Urinary bladder (tissue), 4 donors: ENCODE measurements around the gene NRDC. TPM values are rescaled to one million over a fixed set of nuclear protein-coding genes. Genes with fewer than 3 reads are reported as not detected.

Experiments
- DNase-seq: peaks from one replicate; pipeline ENCODE4 v3.0.0-alpha.2; 2015; ENCODE audit errors: extremely low spot score
- H3K27ac ChIP-seq: one replicate; pipeline ENCODE4 v1.5.1; 2013; ENCODE audit warnings: low read depth, mild to moderate bottlenecking, moderate library complexity
- H3K36me3 ChIP-seq: one replicate; pipeline ENCODE4 v1.6.1; 2013; ENCODE audit warnings: mild to moderate bottlenecking, moderate library complexity; ENCODE audit not compliant: insufficient read depth
- H3K4me1 ChIP-seq: one replicate; pipeline ENCODE4 v1.6.1; 2013; ENCODE audit warnings: mild to moderate bottlenecking, moderate library complexity; ENCODE audit not compliant: insufficient read depth
- H3K4me3 ChIP-seq: one replicate; pipeline ENCODE4 v1.5.1; 2013; ENCODE audit warnings: low read depth, low read length
- WGBS: extraction: QIAGEN DNeasy Blood & Tissue Kit; methylation state at CpG from one replicate; pipeline ENCODE4 v1.1.7; 2013; 5-methylcytosine and 5-hydroxymethylcytosine counted together
- polyA plus RNA-seq: library from polyadenylated mRNA; stranded (reverse); fragments of 200-250 nt; gene quantifications from one replicate; pipeline ENCODE4 v1.2.3, GENCODE V29; 2013
- small RNA-seq: library from RNA; depleted of rRNA; stranded (forward); fragments of <200 nt; gene quantifications from one replicate; pipeline ENCODE3, GENCODE V24; 2014
- total RNA-seq: library from RNA; depleted of rRNA; stranded (reverse); fragments of >200 nt; gene quantifications from one replicate; pipeline ENCODE4 v1.2.3, GENCODE V29; 2014
- donor health status: healthy with polysubstance abuse.
- donor health status: healthy.

Gene NRDC
- total and polyA plus RNA-seq, 2 donors: 62.3 to 108 TPM

DNA sequence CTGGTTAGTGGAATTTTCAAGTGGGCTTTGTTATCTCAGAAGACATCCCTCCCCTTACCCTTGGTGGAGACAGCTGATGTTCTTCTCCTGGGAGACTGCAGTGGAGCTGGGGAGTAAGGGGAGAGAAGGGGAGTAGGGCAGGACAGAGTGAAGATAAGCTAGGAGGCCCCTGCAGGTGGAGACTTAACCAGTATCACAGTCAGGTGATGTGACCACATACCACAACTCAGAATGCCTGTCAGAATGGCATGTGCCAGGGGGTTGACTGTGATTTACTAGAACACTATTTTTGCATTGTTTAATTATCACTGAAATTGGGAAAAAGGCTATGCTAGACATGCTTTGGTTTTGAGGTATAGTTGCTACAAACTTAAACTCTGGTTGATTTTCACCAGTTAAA is 124.6 kb downstream of the NRDC start:
- no peak for DNase-seq
- H3K36me3 ChIP-seq: peaks cover 3% of the 10 kb centered on the region
- H3K27ac ChIP-seq: no peak overlapping the region
- no peaks in the 10 kb centered on the region for H3K4me1 ChIP-seq
- no peak overlapping the region for H3K4me3 ChIP-seq

DNA sequence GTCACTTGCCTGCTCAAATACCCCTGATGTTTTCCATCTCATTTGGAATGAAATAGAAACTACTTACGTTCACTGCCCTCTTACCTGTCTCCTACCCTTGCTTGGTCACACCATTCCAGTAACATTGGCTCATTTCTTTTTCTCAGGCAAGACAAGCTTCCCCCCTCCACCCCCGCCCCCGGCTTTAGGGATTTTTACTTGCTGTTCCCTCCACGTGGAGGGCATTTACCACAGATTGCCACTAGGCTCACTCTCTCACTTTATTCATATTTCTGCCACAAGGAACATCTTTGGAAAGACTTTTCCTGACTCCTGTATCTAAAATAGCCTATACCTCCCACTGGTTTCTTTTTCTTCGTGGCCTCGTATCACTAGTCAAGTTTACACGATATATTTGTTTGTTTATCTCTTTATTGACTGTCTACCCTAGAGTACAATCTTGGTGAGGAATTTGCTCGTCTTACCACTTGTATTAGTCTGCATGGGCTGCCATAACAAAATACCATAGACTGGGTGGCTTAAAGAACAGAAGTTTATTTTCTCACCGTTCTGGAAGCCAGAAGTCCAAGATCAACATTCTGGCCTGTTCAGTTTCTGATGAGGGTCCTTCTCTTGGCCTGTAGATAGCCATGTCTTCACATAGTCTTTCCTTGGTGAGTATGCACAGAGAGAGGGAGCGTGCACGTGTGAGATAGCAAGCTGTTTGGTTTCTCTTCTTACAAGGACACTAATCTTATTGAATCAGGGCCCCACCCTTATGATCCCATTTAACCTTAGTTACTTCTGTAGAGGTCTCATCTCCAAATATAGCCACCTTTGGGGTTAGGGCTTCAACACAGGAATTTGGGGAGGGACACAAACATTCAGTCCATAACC is 126.2 kb downstream of the NRDC start:
- H3K27ac ChIP-seq: no peak overlapping the region
- no peak for DNase-seq
- H3K4me3 ChIP-seq: no peak overlapping the region
- no peaks in the 10 kb centered on the region for H3K4me1 ChIP-seq
- 90% methylated on average over 11 of the region's 11 CpGs for WGBS
- peaks cover 3% of the 10 kb centered on the region for H3K36me3 ChIP-seq

DNA sequence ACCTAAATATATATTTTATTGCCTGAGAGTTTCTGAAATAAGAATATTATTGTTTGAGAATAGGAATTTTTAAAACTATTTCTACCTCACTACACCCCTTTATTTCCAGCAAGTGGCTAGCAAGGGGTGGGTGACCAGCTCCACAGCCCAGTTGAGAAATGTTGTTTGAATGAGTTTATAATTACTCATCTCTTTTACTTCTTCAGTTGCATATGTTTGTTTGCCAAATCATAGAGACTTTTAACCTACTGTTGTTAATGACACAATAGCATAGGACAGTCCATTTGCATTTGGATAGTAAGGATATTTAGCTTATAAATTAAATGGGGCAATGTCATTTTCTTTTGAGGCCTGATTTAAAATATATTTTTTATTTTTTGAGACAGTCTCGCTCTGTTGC is 127.8 kb downstream of the NRDC start:
- Histone ChIP-seq H3K4me3 (no peak overlapping the region), H3K4me1 (no peaks in the 10 kb centered on the region), H3K27ac (no peak overlapping the region), H3K36me3 (peaks cover 3% of the 10 kb centered on the region)
- DNase-seq: no peak
- WGBS: 100% methylated on average over 1 of the region's 1 CpG

GRCh38 chr1:51750218-51750617 is 128.3 kb downstream of the NRDC start:
- 95% methylated on average over 3 of the region's 3 CpGs for WGBS
- DNase-seq: no peak
- no peak overlapping the region for H3K27ac ChIP-seq
- peaks cover 3% of the 10 kb centered on the region for H3K36me3 ChIP-seq
- no peak overlapping the region for H3K4me3 ChIP-seq
- H3K4me1 ChIP-seq: no peaks in the 10 kb centered on the region

- peaks cover 3% of the 10 kb centered on the region for H3K36me3 ChIP-seq
- no peak overlapping the region for H3K27ac ChIP-seq
- DNase-seq: no peak
- 99% methylated on average over 3 of the region's 3 CpGs for WGBS
- H3K4me3 ChIP-seq: no peak overlapping the region
- H3K4me1 ChIP-seq: no peaks in the 10 kb centered on the region
Observed at GRCh38 chr1:51749151-51749550, 129.4 kb downstream of the NRDC start.

GRCh38 chr1:51745304-51745570 is 133.3 kb downstream of the NRDC start:
- H3K27ac ChIP-seq: no peak overlapping the region

DNA sequence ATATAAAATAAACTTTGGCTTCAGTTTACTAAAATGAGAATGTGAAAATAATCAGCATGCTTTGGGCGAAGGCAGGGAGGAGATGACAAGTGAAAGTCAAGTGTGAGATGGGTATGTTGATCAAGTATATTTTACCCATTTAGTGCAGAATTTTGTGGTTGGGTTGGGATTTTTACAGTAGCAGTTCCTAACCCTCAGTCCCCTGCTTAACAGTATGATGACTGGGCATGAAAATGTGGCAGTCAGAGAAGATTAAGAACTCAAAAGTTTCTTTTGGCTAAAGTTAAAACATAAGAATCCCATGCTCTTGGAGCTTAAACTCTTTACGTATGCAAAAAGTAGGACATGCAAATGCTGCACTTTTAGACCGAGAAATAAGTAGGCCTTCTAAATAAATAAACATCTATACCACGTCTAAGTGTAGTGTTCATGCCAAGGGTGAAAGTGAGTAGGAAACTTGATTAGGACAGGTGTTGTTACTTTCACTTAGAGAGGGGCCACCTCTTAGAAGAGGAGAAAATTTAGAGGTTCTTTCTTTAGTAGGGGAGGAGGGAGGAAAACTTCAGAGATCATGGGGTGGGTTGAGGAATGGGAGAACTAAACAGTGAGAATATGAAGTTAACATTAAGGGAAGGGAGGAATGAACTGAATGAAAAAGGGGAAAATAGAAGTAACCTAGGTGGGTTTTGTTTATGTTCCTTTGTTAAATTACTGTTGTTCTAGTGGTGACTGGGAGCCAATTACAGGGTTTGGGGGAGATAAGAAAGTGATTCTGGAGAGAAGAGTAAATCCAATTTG is 133.8 kb downstream of the NRDC start:
- Histone ChIP-seq H3K27ac (no peak overlapping the region), H3K36me3 (no peaks in the 10 kb centered on the region), H3K4me1 (no peaks in the 10 kb centered on the region), H3K4me3 (no peak overlapping the region)
- DNase-seq: no peak
- WGBS: 84% methylated on average over 4 of the region's 4 CpGs

More at GRCh38 chr1:51745304-51745570, 133.3 kb downstream of the NRDC start:
- H3K4me3 ChIP-seq: no peak overlapping the region
- H3K36me3 ChIP-seq: no peaks in the 10 kb centered on the region
- H3K4me1 ChIP-seq: no peaks in the 10 kb centered on the region
- DNase-seq: no peak

DNA sequence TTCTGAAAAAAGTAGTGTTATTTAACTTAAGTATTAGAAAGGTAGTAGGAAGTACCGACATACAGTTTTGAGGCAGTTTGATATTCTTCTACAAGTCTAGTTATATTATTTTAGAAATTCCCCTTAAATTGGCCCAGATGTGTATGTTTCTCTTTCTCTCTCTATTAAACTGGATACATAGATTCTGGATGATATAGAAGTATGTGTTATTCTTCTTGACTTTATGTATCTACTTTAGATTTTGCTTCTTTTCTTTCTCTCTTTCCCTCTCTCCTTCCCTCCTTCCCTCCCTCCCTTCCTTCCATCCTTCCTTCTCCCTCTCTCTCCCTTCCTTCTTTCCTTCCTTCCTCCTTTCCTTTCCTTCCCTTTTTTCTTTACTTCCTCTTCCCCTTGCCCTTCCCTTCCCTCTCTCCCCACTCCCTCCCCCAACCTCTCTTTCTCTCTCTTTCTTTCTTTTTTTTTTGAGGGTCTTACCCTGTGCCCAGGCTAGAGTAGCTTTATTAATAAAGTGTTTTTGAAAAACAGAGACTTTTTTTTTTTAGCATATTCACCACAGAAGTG is 137.3 kb downstream of the NRDC start:
- H3K4me1 ChIP-seq: no peaks in the 10 kb centered on the region
- 91% methylated on average over 1 of the region's 1 CpG for WGBS
- no peak for DNase-seq

GRCh38 chr1:51740652-51741051 is 137.9 kb downstream of the NRDC start:
- H3K36me3 ChIP-seq: no peaks in the 10 kb centered on the region
- H3K27ac ChIP-seq: no peak overlapping the region
- no peak for DNase-seq
- no peaks in the 10 kb centered on the region for H3K4me1 ChIP-seq
- H3K4me3 ChIP-seq: no peak overlapping the region
- WGBS: 82% methylated on average over 3 of the region's 3 CpGs

More for the DNA sequence above, 137.3 kb downstream of the NRDC start:
- no peak overlapping the region for H3K4me3 ChIP-seq
- H3K36me3 ChIP-seq: no peaks in the 10 kb centered on the region
- H3K27ac ChIP-seq: no peak overlapping the region

Small RNA genes lying within 50 kb of the gene (small RNA-seq; reads per million reads assigned to genes)
- not detected for gene AL050343.2

Other genes starting within 250 kb of the NRDC start
- 1.7 TPM for gene RAB3B, start 112.0 kb upstream of the NRDC start, total RNA-seq
- gene RAB3B, start 112.0 kb upstream of the NRDC start, polyA plus RNA-seq: 0.44 TPM
- gene KTI12, start 155.1 kb upstream of the NRDC start, total RNA-seq: 4.9 TPM
- gene KTI12, start 155.1 kb upstream of the NRDC start, polyA plus RNA-seq: 11.1 TPM
- 20.5 TPM for gene TXNDC12, start 176.5 kb upstream of the NRDC start, total RNA-seq
- gene TXNDC12, start 176.5 kb upstream of the NRDC start, polyA plus RNA-seq: 24.9 TPM
- gene BTF3L4, start 177.6 kb upstream of the NRDC start, total RNA-seq: 68.6 TPM
- gene BTF3L4, start 177.6 kb upstream of the NRDC start, polyA plus RNA-seq: 42.4 TPM